GM19239 (cell line): ENCODE measurements around the gene LRP5.
"Not testable (repeated sequence)": the region's sequence is repeated elsewhere in the genome, so short reads cannot be mapped to it uniquely, and the experiment has no call there.

ENCODE experiments used
- DNase-seq: peaks from one replicate; pipeline ENCODE4 v3.0.0; 2011; ENCODE audit warnings: low spot score; ENCODE audit not compliant: insufficient read length
- FAIRE-seq: peaks from 2 replicates; lab custom pipeline; 2011; peaks lifted over from hg19 to GRCh38; lab: Jason Lieb, UNC

Gene LRP5

GRCh38 chr11:68472778-68473177 lies 160.4 kb downstream of the LRP5 start:
- DNase-seq (no peak), FAIRE-seq (no peak)

- FAIRE-seq (no peak), DNase-seq (no peak)
These were observed 161.3 kb downstream of the LRP5 start for GRCh38 chr11:68473693-68474092.

GRCh38 chr11:68475626-68476025 lies 163.2 kb downstream of the LRP5 start:
- not testable (repeated sequence) for FAIRE-seq, DNase-seq

GRCh38 chr11:68479390-68479789 lies 167.0 kb downstream of the LRP5 start:
- FAIRE-seq, result no peak
- DNase-seq, result no peak

- FAIRE-seq (no peak), DNase-seq (no peak)
These were observed 167.8 kb downstream of the LRP5 start for GRCh38 chr11:68480193-68480592.

DNA sequence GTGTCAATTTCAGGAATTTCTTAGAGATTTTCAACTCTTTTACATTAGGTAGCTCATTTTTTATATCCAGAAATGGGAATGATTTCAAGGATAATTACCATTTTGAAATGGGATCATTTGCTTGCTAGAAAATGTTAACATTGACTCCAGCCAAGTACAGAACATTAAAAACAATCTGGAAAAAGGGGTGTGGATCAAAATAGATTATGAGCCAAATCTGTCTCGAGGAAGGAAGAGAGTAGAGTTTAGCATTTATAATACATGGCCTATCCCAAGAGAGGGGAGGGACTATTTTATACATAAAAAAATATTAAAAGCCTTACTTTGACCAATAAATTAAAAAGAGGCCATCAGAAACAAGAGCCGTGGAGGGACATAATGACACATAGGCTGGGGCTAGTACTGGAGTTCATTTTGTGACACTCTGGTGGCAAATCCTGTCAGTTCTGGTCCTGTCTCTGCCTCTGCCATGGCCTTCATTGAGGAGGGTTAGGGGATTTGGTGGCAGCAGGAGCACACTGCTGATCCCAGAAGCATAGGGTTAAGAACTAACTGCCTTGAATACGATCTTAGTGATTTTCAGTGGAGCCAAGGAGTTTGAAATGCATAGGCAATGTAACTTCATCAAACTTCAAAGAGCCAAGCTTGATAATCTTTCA lies 168.6 kb downstream of the LRP5 start:
- no peak for FAIRE-seq
- DNase-seq, result no peak

DNA sequence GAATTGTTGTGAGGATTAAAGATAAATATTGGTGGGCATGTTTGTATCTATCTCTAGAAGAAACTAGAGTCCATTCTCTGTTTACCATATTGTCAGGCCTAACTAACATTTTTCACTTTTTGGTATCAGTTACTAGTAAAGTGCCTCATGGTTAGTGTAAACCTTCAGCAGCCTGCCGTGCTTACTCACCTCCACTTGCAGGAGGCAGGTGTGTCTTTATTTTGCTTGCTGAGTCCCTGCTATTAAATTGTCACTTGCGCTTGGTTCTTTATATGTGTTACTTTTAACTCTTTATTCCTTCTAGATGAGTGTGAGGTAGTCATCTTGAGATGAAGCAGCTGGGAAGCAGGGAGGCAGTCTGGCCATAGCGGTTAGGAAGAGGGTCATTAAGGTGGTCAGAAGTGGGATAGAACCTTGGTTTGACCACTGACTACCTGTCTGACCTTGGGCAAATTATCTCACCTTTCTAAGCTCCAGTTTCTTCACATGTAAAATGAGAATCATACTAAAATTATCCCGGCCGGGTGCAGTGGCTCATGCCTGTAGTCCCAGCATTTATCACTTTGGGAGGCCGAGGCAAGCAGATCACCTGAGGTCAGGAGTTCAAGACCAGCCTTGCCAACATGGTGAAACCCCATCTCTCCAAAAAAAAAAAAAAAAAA lies 169.3 kb downstream of the LRP5 start:
- FAIRE-seq, result no peak
- DNase-seq, result no peak

GRCh38 chr11:68488623-68489022 lies 176.2 kb downstream of the LRP5 start:
- DNase-seq (no peak), FAIRE-seq (no peak)

DNA sequence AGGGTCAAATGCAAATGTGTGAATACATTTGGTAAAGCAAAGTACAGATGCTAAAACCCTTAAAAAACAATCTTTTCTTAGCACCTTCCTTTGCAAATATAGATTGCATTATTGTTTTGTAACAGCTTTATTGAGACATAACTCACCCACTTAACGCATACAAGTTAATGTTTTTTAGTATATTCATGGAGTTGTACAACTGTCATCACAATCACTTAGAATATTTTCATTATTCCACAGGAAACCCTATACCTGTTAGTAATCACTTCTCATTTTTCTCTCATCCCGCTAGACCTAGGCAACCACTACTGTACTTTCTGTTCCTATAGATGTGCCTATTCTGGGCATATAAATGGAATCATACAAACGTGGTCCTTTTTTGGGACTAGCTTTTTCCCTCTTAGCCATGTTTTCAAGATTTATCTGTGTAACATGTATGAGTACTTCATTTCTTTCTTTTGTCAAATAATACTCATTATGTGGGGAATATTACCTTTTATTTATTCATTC lies 182.9 kb downstream of the LRP5 start:
- no peak for DNase-seq
- FAIRE-seq, result peak; percentile 39

GRCh38 chr11:68495872-68496271 lies 183.5 kb downstream of the LRP5 start:
- no peak for FAIRE-seq
- DNase-seq, result no peak

- no peak for FAIRE-seq
- DNase-seq, result no peak
These were observed 185.4 kb downstream of the LRP5 start for GRCh38 chr11:68497761-68498160.

DNA sequence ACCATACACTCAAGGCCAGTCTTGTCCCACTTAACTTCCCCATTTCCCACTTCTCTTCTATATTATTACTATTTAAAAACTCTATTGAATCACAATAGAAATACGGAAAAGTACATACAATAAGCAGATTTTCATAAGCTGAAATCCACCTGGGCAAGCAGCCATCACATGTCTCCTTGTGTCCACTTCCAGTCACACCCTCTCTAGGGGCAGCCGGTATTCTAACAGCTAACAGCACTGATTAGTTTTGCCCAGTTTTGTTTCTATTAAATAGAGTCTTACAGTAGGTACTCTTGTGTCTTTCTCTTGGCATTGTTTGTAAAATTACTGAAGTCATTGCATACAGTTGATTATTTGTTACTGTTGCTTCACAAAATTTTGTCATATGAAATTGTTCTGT lies 185.9 kb downstream of the LRP5 start:
- DNase-seq, result no peak
- no peak for FAIRE-seq
